ENCODE measurements around the gene UQCRFS1. TPM values are rescaled to one million over a fixed set of nuclear protein-coding genes. Genes with fewer than 3 reads are reported as not detected.

Gene UQCRFS1
- total and polyA plus RNA-seq, 2 donors (not counting 1 experiment from before 2014, with no cell fraction given), result 15.2 to 23.4 TPM

GRCh38 chr19:29170554-29170953, 42.4 kb downstream of the UQCRFS1 start:
- Histone ChIP-seq H3K27ac (ENCODE audit: low read length in 2 of 2) (no peak overlapping the region), H3K36me3 (replicated peaks in 1 of 2; ENCODE audit: control extremely low read depth in 1 of 2, control insufficient read depth in 1 of 2, extremely low read depth in 1 of 2, insufficient read depth in 2 of 2, low read length in 1 of 2) (no peaks in the 10 kb centered on the region), H3K4me3 (ENCODE audit: control extremely low read depth in 1 of 5, extremely low read depth in 1 of 5, insufficient read depth in 1 of 5, low read depth in 2 of 5, low read length in 4 of 5) (no peak overlapping the region), H3K27me3 (replicated peaks in 1 of 4; ENCODE audit: control extremely low read depth in 1 of 4, control insufficient read depth in 3 of 4, insufficient read depth in 4 of 4, low read length in 3 of 4) (no peaks in the 10 kb centered on the region), H2AFZ (ENCODE audit: insufficient read depth, low read depth, low read length, poor library complexity, severe bottlenecking) (no peak overlapping the region), H4K20me1 (ENCODE audit: control insufficient read depth, insufficient read depth, low read length, poor library complexity, severe bottlenecking) (no peaks in the 10 kb centered on the region), H3K9me3 (ENCODE audit: control extremely low read depth in 1 of 3, control insufficient read depth in 2 of 3, insufficient read depth in 1 of 3, low read length in 2 of 3) (peaks cover 0 to 15% (median 7%) of the 10 kb centered on the region in 3 donors), H3K79me2 (ENCODE audit: control insufficient read depth, insufficient read depth, low read length) (no peaks in the 10 kb centered on the region), H3K4me1 (ENCODE audit: control insufficient read depth in 2 of 2, insufficient read depth in 2 of 2, low read length in 2 of 2) (no peaks in the 10 kb centered on the region), H3K9ac (ENCODE audit: low read length) (no peak overlapping the region), H3K4me2 (replicated peaks; ENCODE audit: low read depth, low read length, poor library complexity, severe bottlenecking) (no peak overlapping the region)
- Mint-ChIP-seq H3K27me3 (no peaks in the 10 kb centered on the region), H3K9me3 (ENCODE audit: insufficient read depth) (peaks cover 14% of the 10 kb centered on the region), H3K4me3 (no peak overlapping the region), H3K27ac (no peak overlapping the region), H3K4me1 (no peaks in the 10 kb centered on the region)
- POLR2A ChIA-PET, result no interaction called here
- ATAC-seq (ENCODE audit: low read depth), result no peak
- intact Hi-C loops (cut with micrococcal nuclease), result no loop called here
- CTCF ChIA-PET, result no interaction called here
- WGBS (ENCODE audit: insufficient coverage), result no CpG with 5 or more reads among the region's 1 CpG
- no peak for DNase-seq
- no peak for TF ChIP-seq EZH2 (IDR thresholded peaks at IDR 0.05; ENCODE audit: borderline replicate concordance, insufficient read depth, low read depth, low read length, poor library complexity, severe bottlenecking)
- no peak for TF ChIP-seq CTCF (IDR thresholded peaks at IDR 0.05)

GRCh38 chr19:29162694-29163093, 50.3 kb downstream of the UQCRFS1 start:
- Histone ChIP-seq H3K79me2 (ENCODE audit: control insufficient read depth, insufficient read depth, low read length) (no peaks in the 10 kb centered on the region), H3K4me2 (replicated peaks; ENCODE audit: low read depth, low read length, poor library complexity, severe bottlenecking) (no peak overlapping the region), H3K4me3 (ENCODE audit: control extremely low read depth in 1 of 5, extremely low read depth in 1 of 5, insufficient read depth in 1 of 5, low read depth in 2 of 5, low read length in 4 of 5) (no peak overlapping the region), H3K36me3 (replicated peaks in 1 of 2; ENCODE audit: control extremely low read depth in 1 of 2, control insufficient read depth in 1 of 2, extremely low read depth in 1 of 2, insufficient read depth in 2 of 2, low read length in 1 of 2) (no peaks in the 10 kb centered on the region), H3K27ac (ENCODE audit: low read length in 2 of 2) (no peak overlapping the region), H3K27me3 (replicated peaks in 1 of 4; ENCODE audit: control extremely low read depth in 1 of 4, control insufficient read depth in 3 of 4, insufficient read depth in 4 of 4, low read length in 3 of 4) (no peaks in the 10 kb centered on the region), H3K9me3 (ENCODE audit: control extremely low read depth in 1 of 3, control insufficient read depth in 2 of 3, insufficient read depth in 1 of 3, low read length in 2 of 3) (peaks cover 0 to 2% (median 0%) of the 10 kb centered on the region in 3 donors), H2AFZ (ENCODE audit: insufficient read depth, low read depth, low read length, poor library complexity, severe bottlenecking) (no peak overlapping the region), H4K20me1 (ENCODE audit: control insufficient read depth, insufficient read depth, low read length, poor library complexity, severe bottlenecking) (no peaks in the 10 kb centered on the region), H3K9ac (ENCODE audit: low read length) (no peak overlapping the region), H3K4me1 (ENCODE audit: control insufficient read depth in 2 of 2, insufficient read depth in 2 of 2, low read length in 2 of 2) (no peaks in the 10 kb centered on the region)
- WGBS (ENCODE audit: insufficient coverage), result 40% methylated on average over 2 of the region's 3 CpGs
- no peaks in the 10 kb centered on the region for H3K27me3 Mint-ChIP-seq
- ATAC-seq (ENCODE audit: low read depth) (no peak), DNase-seq (no peak)
- no peak overlapping the region for H3K27ac Mint-ChIP-seq
- TF ChIP-seq CTCF (IDR thresholded peaks at IDR 0.05) (no peak), EZH2 (IDR thresholded peaks at IDR 0.05; ENCODE audit: borderline replicate concordance, insufficient read depth, low read depth, low read length, poor library complexity, severe bottlenecking) (no peak)
- CTCF ChIA-PET, result no interaction called here
- no peak overlapping the region for H3K4me3 Mint-ChIP-seq
- peaks cover 8% of the 10 kb centered on the region for H3K9me3 Mint-ChIP-seq (ENCODE audit: insufficient read depth)
- intact Hi-C loops (cut with micrococcal nuclease), result no loop called here
- POLR2A ChIA-PET, result no interaction called here
- H3K4me1 Mint-ChIP-seq, result no peaks in the 10 kb centered on the region

Measured in B cell (primary cell).